Activated CD4-positive, alpha-beta T cell treated with anti-CD3 and anti-CD28 coated beads, Interleukin-2, amount 10 ng/mL, durations not matched to agents 7 days and 5 days (primary cell): ENCODE data around the gene RBMS1. TPM values are rescaled to one million over a fixed set of nuclear protein-coding genes. Genes with fewer than 3 reads are reported as not detected.
A peak's percentile ranks its signal among the peaks of the same experiment; 100 is the strongest.

Experiments used
- CTCF ChIA-PET: fragments of 350-600 bp; sonication (Branson Sonifier 250); formaldehyde crosslinking; loops from one replicate; lab custom pipeline; 2021; ENCODE audit warnings: antibody characterized with exemption; lab: Charles Lee
- POLR2A ChIA-PET: fragments of 350-600 bp; sonication (Branson Sonifier 250); formaldehyde crosslinking; loops from one replicate; lab custom pipeline; 2021; ENCODE audit warnings: antibody characterized with exemption; lab: Charles Lee
- DNase-seq: peaks from one replicate; pipeline ENCODE4 v3.0.0-alpha.2; 2020
- H3K27ac Mint-ChIP-seq: one replicate; pipeline ENCODE4 v1.8.0; 2021; ENCODE audit warnings: mild to moderate bottlenecking, moderate library complexity, mixed read lengths
- H3K27me3 Mint-ChIP-seq: one replicate; pipeline ENCODE4 v1.8.0; 2021; ENCODE audit warnings: mixed read lengths
- H3K36me3 Mint-ChIP-seq: one replicate; pipeline ENCODE4 v1.8.0; 2021; ENCODE audit warnings: low read depth, mixed read lengths
- H3K4me1 Mint-ChIP-seq: one replicate; pipeline ENCODE4 v1.8.0; 2021; ENCODE audit warnings: mixed read lengths
- H3K4me3 Mint-ChIP-seq: one replicate; pipeline ENCODE4 v1.8.0; 2021; ENCODE audit warnings: mild to moderate bottlenecking, moderate library complexity, mixed read lengths
- H3K9me3 Mint-ChIP-seq: one replicate; pipeline ENCODE4 v1.8.0; 2021; ENCODE audit warnings: mixed read lengths
- total RNA-seq, 2 experiments: library from RNA; stranded (reverse); gene quantifications; one replicate each; pipeline ENCODE4 v1.2.3, GENCODE V29; 2021

Gene RBMS1
- total RNA-seq, 2 experiments from 2014 or later = 84.4 to 100 TPM

GRCh38 chr2:160392201-160392600 is 101.4 kb downstream of the RBMS1 start:
- CTCF ChIA-PET = interaction anchor here (1.2 kb wide), 1 partner anchor 9 kb away, joined by 4 read pairs; no protein-coding TSS in a partner anchor
- DNase-seq = no peak
- Mint-ChIP-seq H3K27me3 (no peaks in the 10 kb centered on the region), H3K27ac (no peak overlapping the region), H3K4me1 (peaks cover 84% of the 10 kb centered on the region), H3K9me3 (peaks cover 6% of the 10 kb centered on the region), H3K36me3 (peaks cover 45% of the 10 kb centered on the region), H3K4me3 (no peak overlapping the region)
- POLR2A ChIA-PET = no interaction called here

GRCh38 chr2:160390544-160391455 is 102.8 kb downstream of the RBMS1 start:
- Mint-ChIP-seq H3K4me3 (no peak overlapping the region), H3K27me3 (no peaks in the 10 kb centered on the region)
- POLR2A ChIA-PET = no interaction called here

GRCh38 chr2:160389875-160390274 is 103.7 kb downstream of the RBMS1 start:
- Mint-ChIP-seq H3K4me1 (peaks cover 87% of the 10 kb centered on the region), H3K27me3 (no peaks in the 10 kb centered on the region), H3K9me3 (peaks cover 6% of the 10 kb centered on the region), H3K4me3 (no peak overlapping the region), H3K36me3 (peaks cover 38% of the 10 kb centered on the region), H3K27ac (no peak overlapping the region)
- CTCF ChIA-PET = interaction anchor here (3.8 kb wide), 1 partner anchor 13 kb away, joined by 23 read pairs; no protein-coding TSS in a partner anchor
- POLR2A ChIA-PET = no interaction called here
- no peak for DNase-seq

More at GRCh38 chr2:160390544-160391455, 102.8 kb downstream of the RBMS1 start:
- H3K27ac Mint-ChIP-seq = no peak overlapping the region
- H3K9me3 Mint-ChIP-seq = peaks cover 6% of the 10 kb centered on the region
- CTCF ChIA-PET = interaction anchor here (0.6 to 0.7 kb wide), 2 partner anchors 518 to 747 kb away, joined by 3 to 4 read pairs; no protein-coding TSS in a partner anchor
- no peak for DNase-seq
- peaks cover 89% of the 10 kb centered on the region for H3K4me1 Mint-ChIP-seq
- peaks cover 40% of the 10 kb centered on the region for H3K36me3 Mint-ChIP-seq

GRCh38 chr2:160388464-160389263 is 104.9 kb downstream of the RBMS1 start:
- POLR2A ChIA-PET = no interaction called here
- peak overlapping the region; percentile 49 for H3K4me3 Mint-ChIP-seq
- H3K27ac Mint-ChIP-seq = peak overlapping the region; percentile 73
- no peaks in the 10 kb centered on the region for H3K27me3 Mint-ChIP-seq
- CTCF ChIA-PET = interaction anchor here (1.7 to 3.8 kb wide), 2 partner anchors 12 to 25 kb away, joined by 3 to 23 read pairs; no protein-coding TSS in a partner anchor
- DNase-seq = peak; percentile 62
- peaks cover 6% of the 10 kb centered on the region for H3K9me3 Mint-ChIP-seq
- H3K36me3 Mint-ChIP-seq = peaks cover 35% of the 10 kb centered on the region
- peaks cover 79% of the 10 kb centered on the region for H3K4me1 Mint-ChIP-seq

- ChIA-PET CTCF (interaction anchor here (0.6 to 3.8 kb wide), 3 partner anchors 9 to 26 kb away, joined by 3 to 23 read pairs (median 3); no protein-coding TSS in a partner anchor), POLR2A (no interaction called here)
- Mint-ChIP-seq H3K27me3 (no peaks in the 10 kb centered on the region), H3K36me3 (peaks cover 28% of the 10 kb centered on the region), H3K4me1 (peaks cover 69% of the 10 kb centered on the region), H3K27ac (peak overlapping the region; percentile 73), H3K4me3 (peak overlapping the region; percentile 49), H3K9me3 (peaks cover 6% of the 10 kb centered on the region)
- no peak for DNase-seq
Observed at GRCh38 chr2:160387558-160388262, 105.9 kb downstream of the RBMS1 start.

GRCh38 chr2:160384791-160385190 is 108.8 kb downstream of the RBMS1 start:
- Mint-ChIP-seq H3K4me1 (peaks cover 66% of the 10 kb centered on the region), H3K9me3 (peaks cover under 1% of the 10 kb centered on the region), H3K27me3 (no peaks in the 10 kb centered on the region), H3K36me3 (peaks cover 13% of the 10 kb centered on the region), H3K4me3 (no peak overlapping the region), H3K27ac (no peak overlapping the region)
- DNase-seq = no peak
- POLR2A ChIA-PET = no interaction called here
- CTCF ChIA-PET = interaction anchor here (0.8 to 1.3 kb wide), 2 partner anchors 8 to 32 kb away, joined by 3 read pairs; no protein-coding TSS in a partner anchor

- Mint-ChIP-seq H3K9me3 (no peaks in the 10 kb centered on the region), H3K4me3 (no peak overlapping the region), H3K4me1 (peaks cover 57% of the 10 kb centered on the region), H3K27me3 (no peaks in the 10 kb centered on the region), H3K36me3 (peaks cover 9% of the 10 kb centered on the region), H3K27ac (no peak overlapping the region)
- DNase-seq = no peak
- ChIA-PET POLR2A (no interaction called here), CTCF (interaction anchor here (0.6 kb wide), 1 partner anchor 35 kb away, joined by 3 read pairs; no protein-coding TSS in a partner anchor)
Observed at GRCh38 chr2:160381425-160381951, 112.1 kb downstream of the RBMS1 start.

GRCh38 chr2:160380611-160381010 is 113.0 kb downstream of the RBMS1 start:
- no peaks in the 10 kb centered on the region for H3K27me3 Mint-ChIP-seq
- H3K9me3 Mint-ChIP-seq = no peaks in the 10 kb centered on the region
- peaks cover 60% of the 10 kb centered on the region for H3K4me1 Mint-ChIP-seq
- H3K4me3 Mint-ChIP-seq = no peak overlapping the region
- peaks cover 11% of the 10 kb centered on the region for H3K36me3 Mint-ChIP-seq
- DNase-seq = no peak
- H3K27ac Mint-ChIP-seq = no peak overlapping the region
- ChIA-PET POLR2A (no interaction called here), CTCF (no interaction called here)

- peaks cover 63% of the 10 kb centered on the region for H3K4me1 Mint-ChIP-seq
- no peak overlapping the region for H3K27ac Mint-ChIP-seq
- H3K27me3 Mint-ChIP-seq = no peaks in the 10 kb centered on the region
- no peak for DNase-seq
- H3K36me3 Mint-ChIP-seq = peaks cover 15% of the 10 kb centered on the region
- H3K9me3 Mint-ChIP-seq = no peaks in the 10 kb centered on the region
- ChIA-PET CTCF (no interaction called here), POLR2A (no interaction called here)
- H3K4me3 Mint-ChIP-seq = no peak overlapping the region
Observed at GRCh38 chr2:160380000-160380570, 113.5 kb downstream of the RBMS1 start.

GRCh38 chr2:160379399-160379798 is 114.2 kb downstream of the RBMS1 start:
- CTCF ChIA-PET = interaction anchor here (0.7 to 5.2 kb wide), 2 partner anchors 9 kb away, joined by 5 to 23 read pairs; no protein-coding TSS in a partner anchor
- DNase-seq = no peak
- no peak overlapping the region for H3K4me3 Mint-ChIP-seq
- H3K9me3 Mint-ChIP-seq = no peaks in the 10 kb centered on the region
- H3K27ac Mint-ChIP-seq = no peak overlapping the region
- no peaks in the 10 kb centered on the region for H3K27me3 Mint-ChIP-seq
- peaks cover 13% of the 10 kb centered on the region for H3K36me3 Mint-ChIP-seq
- POLR2A ChIA-PET = no interaction called here
- H3K4me1 Mint-ChIP-seq = peaks cover 65% of the 10 kb centered on the region

GRCh38 chr2:160377204-160377995 is 116.2 kb downstream of the RBMS1 start:
- DNase-seq = no peak
- H3K27me3 Mint-ChIP-seq = no peaks in the 10 kb centered on the region
- H3K27ac Mint-ChIP-seq = no peak overlapping the region
- H3K36me3 Mint-ChIP-seq = peaks cover 24% of the 10 kb centered on the region
- POLR2A ChIA-PET = no interaction called here
- peaks cover 79% of the 10 kb centered on the region for H3K4me1 Mint-ChIP-seq
- CTCF ChIA-PET = interaction anchor here (0.8 to 5.2 kb wide), 3 partner anchors 8 to 11 kb away, joined by 3 to 23 read pairs (median 3); no protein-coding TSS in a partner anchor
- H3K4me3 Mint-ChIP-seq = no peak overlapping the region
- no peaks in the 10 kb centered on the region for H3K9me3 Mint-ChIP-seq
